ENCODE measurements around the gene EDEM3. TPM values are rescaled to one million over a fixed set of nuclear protein-coding genes. Genes with fewer than 3 reads are reported as not detected.

Gene EDEM3
- total RNA-seq, 4 donors from 2014 or later, result 22.8 to 34.7 (median 31.3) TPM

Other genes starting within 250 kb of the EDEM3 start
- 100 to 1,000 TPM; 544 to 589 (median 567) TPM for gene NIBAN1, start 219.7 kb upstream of the EDEM3 start, total RNA-seq

All from gastroesophageal sphincter (tissue), 4 donors.